Astrocyte of the hippocampus (primary cell): ENCODE measurements around the gene ARHGAP6.
"Not testable (repeated sequence)": the region's sequence is repeated elsewhere in the genome, so short reads cannot be mapped to it uniquely, and the experiment has no call there.

Experiments
- DNase-seq: peaks from one replicate; pipeline ENCODE4 v3.0.0; 2011; ENCODE audit warnings: low read depth, low spot score

The ARHGAP6 gene

DNA sequence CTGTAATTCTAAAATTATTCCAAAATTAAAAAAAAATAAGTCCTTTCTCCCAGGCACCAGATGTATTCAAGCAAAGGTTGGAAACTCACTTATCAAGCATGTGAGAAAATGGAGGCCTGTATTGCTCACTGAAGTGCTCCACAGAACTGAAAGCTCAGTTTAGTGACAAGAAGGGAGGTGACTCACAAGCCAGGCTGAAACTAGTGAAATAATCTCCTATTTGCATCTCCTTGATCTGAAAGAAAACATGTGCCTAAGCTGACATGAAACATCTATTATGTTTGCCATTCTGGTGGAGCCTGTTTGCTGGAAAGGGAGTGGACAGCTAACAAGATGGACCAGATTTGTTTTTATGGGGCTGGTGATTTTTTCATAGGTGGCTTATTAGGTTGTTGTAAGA is 426.5 kb downstream of the ARHGAP6 start:
- DNase-seq: peak; percentile 62

GRCh38 chrX:11235377-11235776 is 430.3 kb downstream of the ARHGAP6 start:
- not testable (repeated sequence) for DNase-seq

GRCh38 chrX:11215191-11215921 is 450.4 kb downstream of the ARHGAP6 start:
- DNase-seq: no peak

DNA sequence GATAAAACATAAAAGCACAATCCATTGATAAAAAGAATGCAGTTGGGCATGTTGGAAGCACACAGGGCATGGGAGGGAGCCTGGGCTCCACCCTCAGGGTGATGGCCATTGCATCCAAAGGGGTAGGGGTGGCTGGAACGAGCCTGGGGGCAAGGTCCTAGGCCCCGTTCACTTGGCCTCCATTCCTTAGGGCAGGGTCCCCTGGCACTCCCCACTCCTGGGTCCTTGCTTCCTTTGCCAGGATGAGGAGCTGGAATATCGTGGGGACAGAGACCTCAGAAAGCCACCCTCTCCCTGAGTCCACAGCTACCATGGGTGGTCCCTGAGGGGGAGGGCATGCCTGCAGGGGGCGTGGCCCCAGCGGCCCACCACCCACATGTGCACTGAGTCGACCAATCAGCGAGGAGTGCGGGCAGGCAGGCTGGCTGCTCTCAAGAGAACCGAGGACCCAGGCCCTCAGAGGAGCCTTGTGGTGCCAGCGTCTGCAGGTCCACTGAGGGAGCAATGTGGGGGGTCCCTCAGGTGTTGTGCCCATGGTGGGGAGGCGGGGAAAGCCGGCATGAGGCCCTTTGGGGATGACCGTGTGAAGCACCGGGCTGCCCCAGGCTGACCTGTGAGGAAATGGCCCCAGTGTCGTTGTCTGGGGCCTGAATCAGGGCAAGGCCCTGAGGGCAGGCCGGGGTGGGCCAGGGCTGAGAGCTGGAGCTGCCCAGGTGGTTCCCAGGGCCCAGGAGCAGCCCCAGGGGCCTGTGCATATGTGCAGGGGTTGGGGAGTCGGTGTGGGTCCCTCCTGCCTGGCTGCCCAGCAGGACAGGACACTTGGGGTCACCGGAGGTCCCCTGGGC is 451.2 kb downstream of the ARHGAP6 start:
- no peak for DNase-seq

DNA sequence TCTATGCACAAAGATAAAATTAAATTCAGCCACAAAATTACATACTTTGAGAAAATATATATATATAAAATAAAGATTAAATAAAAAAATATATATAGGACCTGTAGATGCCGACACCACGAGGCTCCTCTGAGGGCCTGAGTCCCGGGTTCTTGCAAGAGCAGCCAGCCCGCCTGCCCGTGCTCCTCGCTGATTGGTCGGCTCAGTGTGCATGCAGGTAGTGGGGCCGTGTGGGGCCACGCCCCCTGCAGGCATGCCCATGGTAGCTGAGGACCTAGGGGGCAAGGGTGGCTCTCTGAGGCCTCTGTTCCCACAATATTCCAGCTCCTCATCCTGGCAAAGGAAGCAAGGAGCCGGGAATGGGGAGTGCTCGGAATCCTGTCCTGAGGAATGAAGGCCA is 453.0 kb downstream of the ARHGAP6 start:
- no peak for DNase-seq

- DNase-seq: no peak
Observed at GRCh38 chrX:11210415-11210801, 455.3 kb downstream of the ARHGAP6 start.

GRCh38 chrX:11209798-11210414 is 455.8 kb downstream of the ARHGAP6 start:
- no peak for DNase-seq

DNA sequence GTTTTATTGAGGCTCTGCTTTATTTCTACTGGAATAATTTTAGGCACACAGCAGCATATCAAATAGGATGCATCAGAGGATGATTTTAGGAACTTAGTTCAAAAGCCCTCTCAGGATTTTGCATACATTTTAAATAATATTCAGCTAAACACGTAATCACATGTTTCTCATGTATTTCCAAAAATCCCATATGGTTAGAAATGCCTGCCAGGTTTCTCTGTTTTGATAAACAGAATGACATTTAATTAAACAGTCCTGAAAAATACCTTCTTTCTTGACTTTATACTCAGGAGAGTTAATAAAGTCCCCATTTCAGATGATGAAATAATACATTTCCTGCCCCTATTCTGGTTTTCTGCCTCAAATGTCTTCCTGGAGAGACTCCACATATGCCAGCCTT is 459.0 kb downstream of the ARHGAP6 start:
- no peak for DNase-seq

DNA sequence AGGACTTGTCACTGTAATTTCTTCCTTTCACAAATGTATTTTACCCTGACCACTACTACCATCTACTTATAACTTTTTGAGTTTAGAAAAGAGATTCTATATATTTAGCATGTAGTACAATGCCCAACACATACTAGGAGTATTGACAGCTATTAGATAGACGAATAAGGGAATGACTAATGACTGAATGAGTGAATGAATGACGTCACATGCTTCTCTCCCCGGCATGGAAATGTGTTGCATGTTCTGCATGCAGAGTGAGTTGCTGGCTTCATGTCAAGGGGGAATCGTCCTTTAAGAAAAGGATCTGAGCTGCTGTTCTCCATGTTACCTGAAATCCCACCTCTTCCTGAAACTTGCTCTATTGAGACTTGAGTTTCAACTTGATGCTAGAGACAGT is 459.9 kb downstream of the ARHGAP6 start:
- DNase-seq: no peak

DNA sequence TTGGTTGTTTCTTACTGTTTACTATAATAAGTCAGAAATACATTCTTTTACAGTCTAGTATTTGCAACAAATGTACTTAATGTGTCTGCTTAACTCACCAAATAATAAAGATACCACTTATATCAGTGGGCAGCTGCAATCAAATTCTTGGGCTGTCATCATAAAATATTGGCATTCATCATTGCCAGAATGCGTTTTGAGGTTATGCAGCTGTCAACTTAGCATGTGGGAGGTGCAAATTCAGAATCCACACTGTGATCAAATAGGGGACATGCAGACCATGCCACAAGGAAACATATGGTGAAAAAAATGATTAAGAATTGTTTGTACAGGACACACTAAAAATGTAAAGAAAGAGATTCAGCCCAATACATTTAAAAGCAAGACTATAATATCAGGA is 468.0 kb downstream of the ARHGAP6 start:
- DNase-seq: no peak

- DNase-seq: no peak
Observed at GRCh38 chrX:11196476-11196875, 469.2 kb downstream of the ARHGAP6 start.

DNA sequence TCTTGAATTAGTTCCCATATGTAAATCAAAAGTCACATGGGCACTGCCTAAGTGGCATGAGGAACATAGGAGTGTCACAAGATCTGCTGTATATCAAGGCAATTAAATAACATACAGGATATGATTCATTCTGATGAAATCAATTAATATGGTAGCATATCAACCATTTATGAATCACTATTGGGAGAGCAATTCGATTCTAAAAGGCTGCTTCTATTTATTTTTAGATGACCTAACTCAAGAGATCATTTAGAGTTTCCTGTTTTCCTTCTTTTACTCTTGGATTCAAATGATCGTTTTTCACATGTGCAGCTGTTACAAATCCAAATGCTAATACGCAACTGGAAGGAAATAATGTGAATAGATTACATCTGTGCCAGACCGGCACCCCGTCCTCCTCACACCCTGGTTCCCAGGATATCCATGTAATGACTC is 472.7 kb downstream of the ARHGAP6 start:
- no peak for DNase-seq

DNA sequence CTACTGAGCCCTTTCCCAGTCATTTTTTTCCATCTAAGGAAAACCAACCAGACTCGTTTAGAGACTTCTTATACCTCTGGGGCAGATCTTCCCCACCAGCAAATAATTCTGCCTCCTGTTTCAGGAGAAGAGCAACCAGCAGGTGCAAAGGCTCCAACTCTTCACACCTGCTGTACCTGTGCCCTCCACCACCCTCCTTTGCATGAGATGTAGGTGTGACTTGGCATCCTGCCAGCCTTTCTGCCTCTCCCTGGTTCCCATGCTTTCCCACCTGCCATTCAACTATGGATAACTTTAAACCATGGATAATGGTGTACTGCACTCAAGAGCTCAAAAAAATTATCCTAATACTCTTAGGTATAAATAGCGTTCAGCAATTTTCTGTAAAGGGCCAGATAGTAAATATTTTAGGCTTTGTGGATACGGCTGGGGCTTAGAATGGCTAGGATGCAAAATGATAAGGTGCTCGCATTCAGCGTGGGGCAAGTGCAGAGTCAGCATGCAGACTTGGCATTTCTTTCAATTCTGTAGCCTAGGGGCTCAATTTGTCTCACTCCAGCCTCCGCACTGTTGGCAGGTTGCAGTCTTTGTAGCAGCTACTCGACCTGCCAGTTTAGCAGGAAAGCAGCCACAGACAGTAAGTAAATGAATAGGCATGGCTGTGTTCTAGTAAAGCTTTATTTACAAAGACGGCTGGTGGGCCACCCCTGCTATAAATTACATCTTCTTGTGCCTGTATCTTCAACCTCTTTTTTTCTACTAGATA is 474.8 kb downstream of the ARHGAP6 start:
- no peak for DNase-seq

GRCh38 chrX:11189097-11189496 is 476.6 kb downstream of the ARHGAP6 start:
- DNase-seq: no peak

DNA sequence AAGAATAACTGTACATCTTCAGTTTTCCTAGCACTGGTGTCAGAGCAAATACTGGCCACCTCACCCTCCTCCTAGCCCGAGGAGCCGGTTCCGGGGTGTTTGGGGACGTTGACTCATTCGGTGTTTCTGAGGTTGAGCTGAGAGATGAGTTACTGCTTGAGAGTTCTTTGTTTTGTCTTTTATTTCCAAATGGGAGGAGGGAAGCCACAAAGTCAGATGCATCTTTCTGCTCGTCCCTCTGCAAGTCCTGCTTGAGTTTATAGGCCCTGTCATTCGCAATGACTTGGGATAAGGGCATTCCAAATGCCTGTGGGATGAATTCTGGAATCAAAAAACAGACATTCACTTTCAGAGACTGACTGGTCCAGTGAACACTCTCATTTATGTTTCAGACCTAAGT is 477.1 kb downstream of the ARHGAP6 start:
- DNase-seq: peak; percentile 18

- no peak for DNase-seq
Observed at GRCh38 chrX:11187001-11187400, 478.7 kb downstream of the ARHGAP6 start.

DNA sequence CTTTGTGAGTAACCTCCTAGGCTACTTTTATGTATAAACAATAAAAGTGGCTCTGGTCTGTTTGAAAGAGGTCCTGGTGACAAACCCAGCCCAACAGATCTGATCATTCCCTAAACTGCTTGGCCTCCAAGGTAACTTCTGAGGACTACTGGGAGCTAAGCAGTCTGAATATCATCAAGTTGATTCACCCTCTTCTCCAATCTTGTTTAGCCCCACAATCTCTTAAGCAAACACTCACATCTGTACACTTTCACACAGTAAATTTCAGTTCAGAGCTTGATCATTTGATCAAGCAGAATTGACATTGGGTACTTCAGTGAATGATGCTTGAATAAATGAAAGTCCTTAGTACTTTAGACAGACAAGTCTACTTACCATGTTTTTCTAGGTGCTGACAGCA is 479.9 kb downstream of the ARHGAP6 start:
- no peak for DNase-seq

DNA sequence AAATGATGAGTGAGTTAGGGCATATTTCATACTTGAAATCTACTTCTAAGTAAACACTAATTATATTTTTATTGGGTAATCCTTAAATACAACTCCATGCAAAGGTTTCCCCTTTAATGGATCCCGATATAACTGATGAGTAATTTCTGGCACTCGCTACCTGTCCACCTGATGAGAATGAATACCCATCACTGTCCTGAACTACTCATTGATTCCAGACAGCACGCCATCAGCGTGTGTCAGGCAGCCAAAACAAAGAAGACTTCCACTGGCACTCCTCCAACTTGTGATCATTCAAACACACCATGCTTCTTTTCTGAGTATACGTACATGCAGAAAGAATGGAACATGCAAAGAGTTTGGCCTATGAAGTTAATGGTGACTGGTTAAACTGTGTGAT is 485.1 kb downstream of the ARHGAP6 start:
- no peak for DNase-seq

DNA sequence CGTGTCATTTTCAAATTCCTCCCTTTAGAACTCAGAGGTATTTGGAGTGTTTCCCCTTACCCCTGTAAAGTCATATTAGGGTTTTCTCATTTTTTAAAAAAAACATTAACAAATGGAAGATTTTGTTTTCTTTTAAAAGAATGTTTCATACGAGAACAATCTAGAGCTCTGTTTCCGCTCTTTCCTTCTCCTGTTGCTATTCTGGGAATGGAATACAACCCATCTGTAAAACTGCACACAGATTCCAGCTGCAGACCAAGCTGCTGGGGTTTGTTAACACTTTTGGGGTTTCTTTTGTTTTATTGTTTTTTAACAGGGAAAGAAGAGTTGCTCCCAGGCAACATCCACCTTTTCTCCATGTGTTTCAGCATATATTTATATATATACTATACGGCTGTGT is 493.3 kb downstream of the ARHGAP6 start:
- DNase-seq: no peak

- DNase-seq: no peak
Observed at GRCh38 chrX:11171956-11172355, 493.8 kb downstream of the ARHGAP6 start.

GRCh38 chrX:11164433-11164832 is 501.3 kb downstream of the ARHGAP6 start:
- DNase-seq: no peak

- DNase-seq: no peak
Observed at GRCh38 chrX:11159149-11159548, 506.6 kb downstream of the ARHGAP6 start.
